Panc1 (cell line): Measurements from ENCODE around the gene ZNF175. TPM values are rescaled to one million over a fixed set of nuclear protein-coding genes. Genes with fewer than 3 reads are reported as not detected.

Source experiments
- ATAC-seq: fragments of 200-7000 bp; cut with Tn5 transposase; 2 replicates; pipeline ENCODE4 v1.9.1; 2020; ENCODE audit warnings: mild to moderate bottlenecking, moderate library complexity
- BruUV-seq: library from RNA; stranded (reverse); fragments of 400-500 nt; replicated peaks from 2 replicates; lab custom pipeline; 2021; lab: Mats Ljungman, UMichigan
- CTCF ChIA-PET: fragments of 300-600 bp; sonication (Branson Sonifier 250); formaldehyde crosslinking; loops from one replicate; lab custom pipeline; 2022; ENCODE audit warnings: antibody characterized with exemption; lab: Charles Lee
- POLR2A ChIA-PET: fragments of 300-600 bp; sonication (Branson Sonifier 250); formaldehyde crosslinking; loops from one replicate; lab custom pipeline; 2022; ENCODE audit warnings: antibody characterized with exemption; lab: Charles Lee
- DNase-seq: peaks from one replicate; pipeline ENCODE4 v3.0.0-alpha.2; 2010; ENCODE audit warnings: low read depth, low spot score
- H3K27ac ChIP-seq: 2 replicates; pipeline ENCODE4 v1.5.1; 2011; ENCODE audit warnings: mild to moderate bottlenecking, low read length, inconsistent platforms
- H3K27me3 ChIP-seq: fragments of 200-500 bp; sonication (Bioruptor generic); 2 replicates; pipeline ENCODE4 v1.6.0; 2014; ENCODE audit warnings: low read length, inconsistent platforms; ENCODE audit not compliant: control insufficient read depth, insufficient read depth
- H3K36me3 ChIP-seq: fragments of 200-500 bp; sonication (Bioruptor generic); 2 replicates; pipeline ENCODE4 v1.5.1; 2014; ENCODE audit warnings: inconsistent platforms, mild to moderate bottlenecking, low read length, moderate library complexity; ENCODE audit not compliant: control insufficient read depth, insufficient read depth
- H3K4me1 ChIP-seq: 2 replicates; pipeline ENCODE4 v1.5.1; 2011; ENCODE audit warnings: inconsistent platforms, mild to moderate bottlenecking, low read length, moderate library complexity; ENCODE audit not compliant: control insufficient read depth, insufficient read depth
- H3K4me3 ChIP-seq, 2 experiments: 2 replicates each; pipeline ENCODE4 v1.5.1; 2011 to 2012; ENCODE audit warnings: low read depth in 2 of 2, low read length in 2 of 2, mild to moderate bottlenecking in 2 of 2, inconsistent platforms in 1 of 2, moderate library complexity in 1 of 2
- H3K9me3 ChIP-seq: fragments of 200-500 bp; sonication (Bioruptor generic); 2 replicates; pipeline ENCODE4 v1.5.1; 2014; ENCODE audit warnings: low read depth, mild to moderate bottlenecking, inconsistent platforms, low read length, moderate library complexity; ENCODE audit not compliant: control insufficient read depth, insufficient read depth
- CTCF ChIP-seq: fragments of 450-650 bp; IDR thresholded peaks from 2 replicates; pipeline ENCODE4 v1.5.1; 2017; ENCODE audit warnings: mild to moderate bottlenecking
- POLR2AphosphoS5 ChIP-seq: IDR thresholded peaks from 2 replicates; pipeline ENCODE4 v1.6.1; 2012; ENCODE audit warnings: mild to moderate bottlenecking, low read depth, low read length, moderate library complexity
- REST ChIP-seq, 2 experiments: IDR thresholded peaks; 2 replicates each; pipeline ENCODE4 v1.6.1; 2011 to 2012; ENCODE audit warnings: low read depth in 2 of 2, control low read depth in 1 of 2, low read length in 1 of 2, mild to moderate bottlenecking in 1 of 2, moderate library complexity in 1 of 2; ENCODE audit not compliant: insufficient read depth in 1 of 2
- SIN3A ChIP-seq: IDR thresholded peaks from 2 replicates; pipeline ENCODE4 v1.6.1; 2012; ENCODE audit warnings: low read depth, mild to moderate bottlenecking, low read length, moderate library complexity, borderline replicate concordance; ENCODE audit not compliant: insufficient read depth
- TCF7L2 ChIP-seq: IDR thresholded peaks from 2 replicates; pipeline ENCODE4 v1.6.1; 2011; ENCODE audit warnings: mild to moderate bottlenecking, low read depth, low read length, inconsistent platforms
- in situ Hi-C: cut with HindIII; loops from 2 replicates; pipeline ENCODE4 v1.10.0; 2016; ENCODE audit warnings: low sequenced_read_pairs, low pct_unique_long_range_greater_than_20kb
- intact Hi-C: fragments of 100-400 bp; cut with micrococcal nuclease; formaldehyde crosslinking; loops from one replicate; pipeline ENCODE4 v1.10.0; 2022; ENCODE audit not compliant: unreplicated experiment
- total RNA-seq: library from RNA; stranded (reverse); gene quantifications from one replicate; pipeline ENCODE4 v1.2.1, GENCODE V29; 2021; ENCODE audit not compliant: unreplicated experiment

ZNF175 gene
- total RNA-seq, 1 experiment from 2014 or later, result 7.3 TPM

GRCh38 chr19:51549533-51550324 lies 21.4 kb upstream of the ZNF175 start:
- H3K27me3 ChIP-seq, result 0 out of 2 replicates have a peak, but pooled peaks cover 2% of the 10 kb centered on the region
- BruUV-seq, result no TSS peak
- ChIA-PET CTCF (no interaction called here), POLR2A (no interaction called here)
- no peak for ATAC-seq
- no peak overlapping the region for H3K27ac ChIP-seq
- TF ChIP-seq REST (IDR thresholded peaks at IDR 0.05; ENCODE audit: insufficient read depth in 1 of 2, low read depth in 2 of 2, low read length in 1 of 2) (no peak), POLR2AphosphoS5 (no peak), TCF7L2 (no peak), SIN3A (no peak), CTCF (no peak)
- no peak for DNase-seq
- intact Hi-C loops (no loop called here), in situ Hi-C loops (no loop called here)
- no peak overlapping the region for H3K4me3 ChIP-seq
- H3K4me1 ChIP-seq, result no peaks in the 10 kb centered on the region
- H3K36me3 ChIP-seq, result no peaks in the 10 kb centered on the region
- H3K9me3 ChIP-seq, result no peaks in the 10 kb centered on the region

- no peaks in the 10 kb centered on the region for H3K4me1 ChIP-seq
- CTCF ChIA-PET, result no interaction called here
- no peak overlapping the region for H3K27ac ChIP-seq
- DNase-seq (no peak), ATAC-seq (no peak)
- in situ Hi-C loops, result no loop called here
- no peaks in the 10 kb centered on the region for H3K36me3 ChIP-seq
- POLR2A ChIA-PET, result no interaction called here
- intact Hi-C loops, result no loop called here
- H3K4me3 ChIP-seq, result no peak overlapping the region
- no peak for TF ChIP-seq CTCF
- no peak for TF ChIP-seq SIN3A
- TF ChIP-seq POLR2AphosphoS5, result no peak
- TF ChIP-seq REST (IDR thresholded peaks at IDR 0.05; ENCODE audit: insufficient read depth in 1 of 2, low read depth in 2 of 2, low read length in 1 of 2), result no peak
- TF ChIP-seq TCF7L2, result no peak
- 0 out of 2 replicates have a peak, but pooled peaks cover 2% of the 10 kb centered on the region for H3K27me3 ChIP-seq
- BruUV-seq, result no TSS peak
- H3K9me3 ChIP-seq, result no peaks in the 10 kb centered on the region
Observed at GRCh38 chr19:51550848-51551672, 20.0 kb upstream of the ZNF175 start.
